ENCODE measurements around the gene ZNF880.
"Not testable (repeated sequence)": the region's sequence is repeated elsewhere in the genome, so short reads cannot be mapped to it uniquely, and the experiment has no call there.

The ZNF880 gene

DNA sequence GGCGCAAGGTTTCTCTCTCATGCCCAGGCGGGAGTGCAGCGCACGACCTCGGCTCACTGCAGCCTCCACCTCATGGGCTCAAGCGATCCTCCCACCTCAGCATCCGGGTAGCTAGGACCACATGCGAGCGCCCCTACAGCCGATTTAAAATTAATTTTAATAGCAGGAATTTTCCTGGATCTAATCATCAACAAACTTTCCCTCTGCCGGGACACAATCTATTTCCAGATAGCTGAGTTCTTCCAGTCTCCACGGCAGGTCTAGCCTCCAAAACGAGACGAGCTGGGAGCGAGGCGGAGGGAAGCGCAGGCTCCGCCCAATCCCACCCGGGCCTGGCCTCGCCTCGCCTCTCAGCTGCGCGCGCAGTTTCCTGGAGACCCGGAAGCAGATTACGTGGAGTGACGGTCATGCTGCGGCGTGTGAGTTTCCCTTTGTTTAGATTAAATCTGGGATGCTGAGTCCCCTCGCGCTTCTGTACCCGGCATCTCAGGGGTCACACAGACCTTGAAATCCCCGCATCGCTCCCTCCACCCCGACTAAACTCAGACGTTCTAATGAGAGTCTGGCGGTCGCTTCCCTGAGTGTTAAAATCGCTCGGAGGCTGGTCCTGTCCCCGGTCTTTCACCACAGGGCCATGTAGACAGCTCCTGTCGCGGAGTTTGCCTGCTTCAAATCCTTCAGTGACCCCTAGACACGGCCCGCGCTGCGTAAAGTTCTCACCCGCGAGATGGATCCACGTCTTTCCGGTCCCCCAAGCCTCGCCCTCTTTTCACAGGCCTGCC is at the start of gene ZNF880:
Gene ZNF880 (plus strand): TSS at position 365 of the 782 bp plus-strand sequence. CDS start 43 bp downstream, at position 408.
- peak; percentile 77 to 93 (median 88) for DNase-seq (ENCODE audit: low read depth in 3 of 3)

DNA sequence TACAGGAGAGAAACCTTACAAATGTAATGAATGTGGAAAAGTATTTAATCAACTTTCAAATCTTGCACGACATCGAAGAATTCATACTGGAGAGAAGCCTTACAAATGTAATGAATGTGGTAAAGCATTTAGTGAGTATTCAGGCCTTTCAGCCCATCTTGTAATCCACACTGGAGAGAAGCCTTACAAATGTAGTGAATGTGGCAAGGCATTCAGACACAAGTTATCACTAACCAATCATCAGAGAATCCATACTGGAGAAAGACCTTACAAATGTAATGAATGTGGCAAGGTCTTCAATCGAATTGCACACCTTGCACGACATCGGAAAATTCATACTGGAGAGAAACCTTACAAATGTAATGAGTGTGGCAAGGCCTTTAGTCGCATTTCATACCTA is 47.3 kb upstream of the ZNF880 start:
- DNase-seq (ENCODE audit: low read depth in 3 of 3) = no peak

DNA sequence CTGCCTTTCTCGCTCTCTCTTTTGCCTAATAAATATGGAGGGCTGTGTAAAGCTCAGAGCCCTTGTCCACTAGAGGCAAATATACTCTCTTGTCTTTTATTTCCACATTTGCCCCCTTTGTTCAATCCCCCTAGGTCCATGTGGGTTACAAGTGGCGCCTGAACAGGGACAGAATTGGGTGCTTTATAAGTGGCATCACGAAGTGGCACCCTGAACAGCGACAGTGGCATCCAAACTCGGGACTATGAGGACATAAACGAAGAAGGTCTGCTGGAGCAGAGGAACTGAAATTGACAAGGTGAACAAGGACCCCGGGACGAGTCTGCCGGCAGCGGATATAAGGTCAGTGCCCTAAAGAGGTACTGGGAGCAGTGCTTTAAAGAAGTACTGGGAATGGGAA is 38.0 kb upstream of the ZNF880 start:
- DNase-seq (ENCODE audit: low read depth in 3 of 3) = no peak

DNA sequence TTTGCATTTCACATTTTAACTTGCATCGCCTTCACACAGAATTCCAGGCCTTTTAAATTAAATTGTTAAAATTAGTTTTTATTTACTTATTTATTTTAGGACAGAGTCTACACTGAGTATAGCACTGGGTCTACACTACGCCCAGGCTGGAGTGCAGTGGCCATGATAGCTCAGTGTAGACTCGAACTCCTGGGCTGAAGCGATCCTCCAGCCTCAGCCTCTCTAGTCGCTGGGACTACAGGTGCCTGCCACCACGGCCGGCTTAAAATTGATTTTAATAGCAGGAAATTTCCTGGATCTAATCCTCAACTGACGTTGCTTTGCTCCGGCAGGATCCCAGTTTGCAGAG is 34.0 kb upstream of the ZNF880 start:
- DNase-seq (ENCODE audit: low read depth in 3 of 3) = no peak

DNA sequence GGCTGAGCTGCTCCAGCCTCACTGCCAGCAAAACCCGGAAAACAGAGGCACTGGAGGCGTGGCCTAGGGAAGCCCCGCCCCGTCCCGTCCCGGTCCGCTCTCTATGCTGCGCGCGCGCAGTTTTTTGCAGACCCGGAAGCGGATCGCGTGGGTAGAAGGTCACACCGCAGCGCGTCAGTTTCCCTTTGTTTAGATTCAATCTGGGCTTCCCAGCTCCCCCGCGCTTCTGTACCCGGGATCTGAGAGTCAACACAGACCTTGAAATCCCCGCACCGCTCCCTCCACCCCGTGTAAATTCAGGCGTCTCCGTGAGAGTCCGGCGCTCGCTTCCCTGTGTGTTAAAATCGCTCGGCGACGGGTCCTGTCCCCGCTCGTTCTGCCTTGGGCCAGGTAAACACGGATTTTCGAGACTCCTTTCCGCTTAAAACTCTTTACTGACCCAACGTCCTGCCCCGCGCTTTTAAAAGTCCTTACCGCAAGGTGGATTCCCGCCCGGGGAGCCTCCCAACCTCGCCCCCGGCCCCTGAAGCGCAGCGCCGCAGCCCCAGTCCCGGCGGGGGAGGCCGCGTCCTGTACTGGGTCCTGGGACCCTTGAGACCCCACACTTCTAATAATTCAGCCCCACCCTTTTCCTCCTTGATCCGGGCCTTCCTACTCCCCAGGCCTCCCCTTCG is 33.5 kb upstream of the ZNF880 start, which contains the start of gene ZNF610:
Gene ZNF610 (plus strand): TSS at position 127 of the 674 bp plus-strand sequence. CDS start 12,930 bp downstream, outside the sequence.
- peak; percentile 79 to 83 (median 82) for DNase-seq (ENCODE audit: low read depth in 3 of 3)

DNA sequence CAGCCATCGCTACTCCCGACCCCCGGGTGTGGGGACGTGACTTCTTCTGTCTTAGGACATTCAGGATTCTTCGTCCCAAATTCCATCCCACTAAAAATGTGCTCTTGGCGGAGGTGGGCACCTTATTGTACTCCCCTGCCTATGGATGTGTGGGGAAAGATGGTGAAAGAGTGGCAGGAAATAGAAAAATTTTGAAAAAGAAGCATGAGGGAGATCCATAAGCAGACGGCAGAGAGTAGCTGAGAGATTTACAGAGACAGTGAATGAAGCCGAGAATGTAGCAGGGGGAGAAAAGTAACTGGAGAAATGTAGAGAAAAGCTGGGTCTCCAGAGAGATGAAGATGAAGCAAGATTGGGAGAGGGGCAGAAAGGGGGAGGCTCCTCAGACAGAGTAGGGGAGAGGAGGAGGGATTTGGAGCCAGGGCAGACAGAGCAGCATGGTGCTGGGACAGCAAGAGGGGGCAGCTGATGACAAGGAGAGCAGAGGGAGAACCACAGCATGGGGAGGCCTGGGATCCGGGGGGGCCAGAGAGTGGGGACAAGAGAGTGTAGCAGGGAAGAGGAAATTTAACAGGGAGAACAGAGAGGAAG is 32.8 kb upstream of the ZNF880 start:
- DNase-seq (ENCODE audit: low read depth in 3 of 3) = no peak

DNA sequence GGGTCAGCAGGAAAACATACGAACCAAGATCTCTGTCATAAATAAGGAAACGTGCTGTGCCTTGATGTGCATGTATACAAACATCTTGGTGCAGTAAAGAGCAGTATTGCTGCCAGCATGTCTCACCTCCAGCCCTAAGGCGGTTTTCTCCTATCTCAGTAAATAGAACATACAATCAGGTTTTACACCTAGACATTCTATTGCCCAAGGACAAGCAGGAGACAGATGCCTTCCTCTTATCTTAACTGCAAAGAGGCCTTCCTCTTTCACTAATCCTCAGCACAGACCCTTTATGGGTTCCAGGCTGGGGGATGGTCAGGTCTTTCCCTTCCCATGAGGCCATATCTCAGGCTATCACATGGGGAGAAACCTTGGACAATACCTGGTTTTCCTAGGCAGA is 30.7 kb upstream of the ZNF880 start:
- not testable (repeated sequence) for DNase-seq (ENCODE audit: low read depth in 3 of 3)

DNA sequence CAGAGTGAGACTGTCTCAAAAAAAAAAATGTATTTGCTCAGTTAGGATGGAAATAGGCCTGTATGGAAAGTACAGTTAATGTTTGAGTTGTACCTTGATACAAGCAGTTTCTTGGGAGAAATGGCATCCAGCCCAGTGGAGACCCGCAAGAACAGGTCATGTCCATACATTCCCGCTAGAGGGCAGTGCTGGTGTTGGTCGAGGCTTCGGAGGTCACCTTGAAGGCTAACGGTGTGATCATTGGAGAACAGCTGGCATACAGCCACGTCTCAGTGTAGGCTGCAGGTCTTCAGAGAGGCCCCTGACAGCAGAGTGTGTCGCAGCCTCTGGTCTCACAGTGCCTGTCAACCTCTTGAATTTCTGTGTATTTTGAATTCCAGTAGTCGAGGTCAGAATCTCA is 26.2 kb upstream of the ZNF880 start:
- peak; percentile 9 to 44 (median 21) for DNase-seq (ENCODE audit: low read depth in 3 of 3)

DNA sequence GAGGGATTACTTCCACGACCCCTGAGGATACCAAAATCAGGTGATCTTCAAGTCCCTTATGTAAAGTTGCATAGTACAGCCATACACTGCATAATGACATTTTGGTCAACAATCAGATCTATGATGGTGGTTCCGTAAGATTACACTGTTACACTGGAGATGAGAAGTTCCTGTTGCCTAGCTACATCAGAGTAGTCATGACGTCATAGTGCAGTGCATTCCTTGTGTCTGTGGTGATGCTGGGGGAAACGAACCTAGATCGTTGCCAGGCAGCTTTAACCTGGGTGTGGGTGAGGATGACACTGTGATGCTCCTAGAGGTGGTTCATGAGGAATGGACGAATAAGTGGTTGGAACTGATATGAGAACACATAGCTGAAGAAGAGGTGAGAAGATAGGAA is 24.6 kb upstream of the ZNF880 start:
- DNase-seq (ENCODE audit: low read depth in 3 of 3) = no peak

DNA sequence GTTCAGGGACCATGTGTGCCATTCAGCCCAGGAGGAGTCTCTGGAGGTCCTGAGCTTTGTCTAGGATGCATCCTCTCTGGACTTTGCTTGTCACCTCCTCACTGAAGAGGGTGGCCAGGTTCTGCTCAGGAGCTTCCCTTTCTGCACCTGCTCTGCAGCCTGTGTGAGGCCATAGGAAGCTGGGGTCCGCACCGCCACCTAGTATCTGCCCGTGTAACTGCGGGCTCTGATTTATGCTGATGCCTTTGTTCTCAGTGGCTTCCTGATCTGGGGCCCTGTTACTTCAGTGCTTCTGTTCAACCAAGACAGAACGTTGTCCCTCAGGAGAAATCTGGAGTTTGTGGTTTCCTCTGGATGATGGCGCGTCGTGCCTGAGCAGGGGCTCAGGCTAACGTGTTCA is 18.2 kb upstream of the ZNF880 start:
- no peak for DNase-seq (ENCODE audit: low read depth in 3 of 3)

DNA sequence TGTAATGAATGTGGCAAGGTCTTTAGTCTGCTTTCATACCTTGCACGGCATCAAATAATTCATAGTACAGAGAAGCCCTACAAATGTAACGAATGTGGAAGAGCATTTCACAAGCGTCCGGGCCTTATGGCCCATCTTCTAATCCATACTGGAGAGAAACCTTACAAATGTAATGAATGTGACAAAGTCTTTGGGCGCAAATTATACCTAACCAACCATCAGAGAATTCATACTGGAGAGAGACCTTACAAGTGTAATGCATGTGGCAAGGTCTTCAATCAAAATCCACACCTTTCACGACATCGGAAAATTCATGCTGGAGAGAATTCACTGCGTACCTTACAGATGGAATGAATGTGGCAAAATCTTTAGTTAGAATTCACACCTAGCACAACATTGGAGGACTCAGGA is 3.3 kb upstream of the ZNF880 start:
- DNase-seq (ENCODE audit: low read depth in 3 of 3) = no peak

DNA sequence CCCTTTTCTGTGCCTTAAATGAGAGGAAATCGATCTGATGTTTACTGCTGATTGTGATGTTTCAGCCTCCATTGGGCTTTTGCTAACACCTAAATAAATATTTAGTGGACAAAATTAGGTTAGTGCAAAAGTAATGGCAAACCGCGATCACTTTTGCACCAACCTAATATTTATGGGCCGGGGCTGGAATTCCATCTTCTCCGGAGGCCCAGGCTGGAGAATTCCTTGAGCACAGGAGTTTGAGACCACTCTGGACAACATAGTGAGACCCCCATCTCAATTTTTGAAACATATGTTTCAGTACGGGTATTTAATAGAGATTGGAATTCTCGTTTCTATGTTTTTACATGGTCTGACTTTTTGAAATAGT is 603 bp downstream of the ZNF880 start:
- no peak for DNase-seq (ENCODE audit: low read depth in 3 of 3)

DNA sequence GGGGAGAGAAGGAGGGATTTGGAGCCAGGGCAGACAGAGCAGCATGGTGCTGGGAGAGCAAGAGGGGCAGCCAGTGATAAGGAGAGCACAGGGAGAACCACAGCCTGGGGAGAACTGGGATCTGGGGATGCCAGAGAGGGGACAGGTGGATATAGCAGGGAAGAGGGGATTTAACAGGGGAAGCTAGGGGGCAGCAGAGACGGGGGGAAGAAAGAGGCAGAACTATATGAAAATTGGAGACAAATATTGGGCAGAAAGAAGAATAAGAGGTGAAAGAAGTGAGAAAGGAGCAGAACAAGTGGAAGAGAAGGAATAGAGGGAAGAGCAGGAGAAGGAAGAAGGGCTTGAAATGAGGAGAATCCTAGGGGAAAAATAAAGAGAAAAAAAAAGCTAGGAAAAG is 21.4 kb downstream of the ZNF880 start:
- no peak for DNase-seq (ENCODE audit: low read depth in 3 of 3)

DNA sequence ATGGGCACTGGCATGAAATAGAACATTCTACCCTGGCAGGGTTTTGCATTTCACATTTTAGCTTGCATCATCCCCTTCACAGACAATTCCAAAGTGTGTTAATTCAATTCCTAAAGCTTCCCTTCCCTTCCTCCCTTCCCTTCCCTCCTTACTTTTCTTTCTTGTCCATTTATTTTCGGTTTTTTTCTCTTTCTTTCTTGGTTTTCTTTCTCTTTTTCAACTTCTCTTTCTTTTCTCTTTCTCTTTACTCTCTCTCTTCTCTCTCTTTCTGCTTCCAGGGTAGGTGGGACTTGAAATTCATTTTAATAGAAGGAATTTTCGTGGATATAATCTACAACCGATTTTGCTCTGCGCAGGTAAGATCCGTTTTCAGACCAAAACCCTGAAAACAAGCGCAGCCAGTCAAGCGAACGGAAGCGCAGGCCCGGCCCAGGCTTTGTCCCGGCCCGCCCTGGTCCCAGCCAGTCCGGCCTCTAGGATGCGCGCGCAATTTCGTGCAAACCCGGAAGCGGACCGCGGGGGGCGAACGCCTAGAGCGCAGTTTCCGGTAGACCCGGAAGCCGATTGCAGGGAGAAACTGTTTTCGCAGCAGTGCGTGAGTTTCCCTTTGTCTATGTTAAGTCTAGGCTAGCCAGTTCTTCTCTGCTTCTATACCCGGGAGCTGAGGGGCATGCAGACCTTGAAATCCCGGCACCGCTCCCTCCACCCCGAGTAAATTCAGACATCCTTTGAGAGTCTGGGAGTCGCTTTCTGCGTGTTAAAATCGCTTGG is 27.8 kb downstream of the ZNF880 start, which contains the start of gene ZNF528:
Gene ZNF528 (plus strand): TSS at position 540 of the 771 bp plus-strand sequence. CDS start 4,165 bp downstream, outside the sequence.
- DNase-seq (ENCODE audit: low read depth in 3 of 3) = peak; percentile 88 to 93 (median 89)

DNA sequence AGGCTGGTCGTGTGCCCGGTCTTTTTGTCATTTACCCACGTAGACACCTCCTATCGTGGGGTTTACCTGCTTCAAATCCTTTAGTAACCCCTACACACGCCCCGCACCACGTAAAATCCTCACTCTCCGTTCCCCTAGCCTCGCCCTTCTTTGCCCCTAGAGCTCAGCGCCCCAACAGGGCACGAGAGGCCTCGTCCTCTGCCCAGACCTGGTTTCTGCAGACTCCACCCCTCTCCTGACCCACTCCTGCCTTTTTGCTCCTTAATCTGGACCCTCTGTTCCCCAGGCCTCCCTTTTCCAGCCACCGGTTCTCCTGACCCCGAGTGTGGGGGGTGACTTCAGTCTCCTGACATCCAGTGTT is 28.3 kb downstream of the ZNF880 start:
- no peak for DNase-seq (ENCODE audit: low read depth in 3 of 3)

DNA sequence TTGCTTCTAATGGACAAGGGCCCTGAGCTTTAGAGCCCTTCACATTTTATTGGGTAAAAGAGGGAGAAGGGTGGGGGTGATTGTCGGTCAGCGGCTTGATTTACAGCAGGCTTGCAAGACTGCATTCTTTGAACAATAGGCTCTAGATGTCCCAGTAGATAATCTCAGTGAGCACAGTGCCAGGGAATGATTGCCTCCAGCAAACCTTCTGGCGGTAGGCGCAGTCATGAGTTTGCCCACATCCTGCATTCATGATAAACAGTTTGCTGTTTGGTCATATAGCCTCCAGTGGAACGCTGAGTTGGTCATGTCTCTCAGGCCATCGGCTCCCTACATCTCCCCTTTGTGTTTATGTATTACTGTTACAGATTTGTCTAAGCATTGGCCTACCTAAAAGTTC is 40.6 kb downstream of the ZNF880 start:
- no peak for DNase-seq (ENCODE audit: low read depth in 3 of 3)

DNA sequence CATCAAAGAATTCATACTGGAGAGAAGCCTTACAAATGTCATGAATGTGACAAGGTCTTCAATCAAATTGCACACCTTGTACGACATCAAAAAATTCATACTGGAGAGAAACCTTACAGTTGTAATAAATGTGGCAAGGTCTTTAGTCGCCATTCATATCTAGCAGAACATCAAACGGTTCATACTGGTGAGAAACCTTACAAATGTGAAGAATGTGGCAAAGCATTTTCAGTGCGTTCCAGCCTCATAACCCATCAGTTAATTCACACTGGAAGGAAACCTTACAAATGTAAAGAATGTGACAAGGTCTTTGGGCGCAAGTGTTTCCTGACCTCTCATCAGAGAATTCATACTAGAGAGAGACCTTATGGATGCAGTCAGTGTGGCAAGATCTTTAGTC is 46.0 kb downstream of the ZNF880 start:
- DNase-seq (ENCODE audit: low read depth in 3 of 3) = no peak

DNA sequence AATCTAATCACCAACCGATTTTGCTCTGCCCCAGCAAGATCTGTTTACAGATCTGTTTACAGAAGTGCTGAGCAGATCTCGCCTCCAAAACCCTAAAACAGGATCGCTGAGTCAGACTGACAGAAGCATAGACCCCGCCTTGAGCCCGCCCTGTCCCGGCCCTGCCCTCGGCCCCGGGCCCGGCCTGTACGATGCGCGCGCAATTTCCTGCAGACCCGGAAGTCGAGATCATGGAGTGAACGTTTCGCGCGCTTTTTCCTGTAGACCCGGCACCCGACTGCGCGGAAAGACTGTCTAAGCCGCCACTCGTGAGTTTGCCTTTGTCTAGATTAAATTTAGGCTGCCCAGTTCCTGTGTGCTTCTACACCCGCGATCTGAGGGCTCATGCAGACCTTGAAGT is 59.2 kb downstream of the ZNF880 start, which contains the start of gene ZNF534:
Gene ZNF534 (plus strand): TSS at position 212 of the 400 bp plus-strand sequence. CDS start 2,327 bp downstream, outside the sequence.
- no peak for DNase-seq (ENCODE audit: low read depth in 3 of 3)

Measured in stimulated activated CD4-positive, alpha-beta T cell treated with anti-CD3 and anti-CD28 coated beads, TNF-alpha, amount 100 ng/mL, for 48 hours (primary cell).